GM12878 (cell line): Measurements from ENCODE around the gene SLC2A1. TPM values are rescaled to one million over a fixed set of nuclear protein-coding genes. Genes with fewer than 3 reads are reported as not detected.
A peak's percentile ranks its signal among the peaks of the same experiment; 100 is the strongest.

Experiments
- BACH1 ChIP-seq: fragments of 450-650 bp; IDR thresholded peaks from 2 replicates; pipeline ENCODE4 v1.6.1; 2017; ENCODE audit warnings: mild to moderate bottlenecking, borderline replicate concordance
- CHD2 ChIP-seq: IDR thresholded peaks from 2 replicates; pipeline ENCODE4 v1.6.1; 2011; ENCODE audit warnings: low read depth, low read length, improper control_type of control experiment, borderline replicate concordance
- FOXM1 ChIP-seq: IDR thresholded peaks from 2 replicates; pipeline ENCODE4 v1.6.1; 2012; ENCODE audit warnings: low read depth, mild to moderate bottlenecking, inconsistent platforms, low read length, moderate library complexity
- IKZF1 ChIP-seq: fragments of 450-650 bp; conservative IDR thresholded peaks from 2 replicates; pipeline ENCODE4 v1.6.1; 2017; ENCODE audit warnings: antibody characterized with exemption, mild to moderate bottlenecking
- RB1 ChIP-seq: fragments of 450-650 bp; formaldehyde crosslinking; IDR thresholded peaks from 2 replicates; pipeline ENCODE4 v1.6.1; 2017; ENCODE audit warnings: mild to moderate bottlenecking, borderline replicate concordance
- RFX5 ChIP-seq: IDR thresholded peaks from 2 replicates; pipeline ENCODE4 v1.6.1; 2011; ENCODE audit warnings: low read depth, low read length, improper control_type of control experiment
- polyA plus RNA-seq, 11 experiments: library from polyadenylated mRNA; depleted of rRNA in 4 of 11; unstranded in 6 of 11; stranded (reverse) in 5 of 11; fragments of >200 nt; fragmentation: Nextera tagmentation in 4 of 11; fragmentation: Illumina TruSeq in 1 of 11; extraction: Ambion mirVana in 4 of 11; extraction: Trizol in 1 of 11; gene quantifications; 1 replicate in 1 of 11; 2 replicates in 10 of 11; pipeline versions ENCODE4 v1.2.1 to v1.2.3, GENCODE V29; 2011 to 2016; ENCODE audit warnings: inconsistent platforms in 2 of 11, missing spikeins in 2 of 11, low read depth in 1 of 11
- total RNA-seq, 4 experiments: library from RNA; depleted of rRNA in 3 of 4; stranded (reverse); fragments of >200 nt in 3 of 4; fragmentation: Illumina TruSeq in 1 of 4; extraction: Trizol in 1 of 4; gene quantifications; 2 replicates each; pipeline versions ENCODE4 v1.2.1 to v1.2.3, GENCODE V29; 2013 to 2021
- TF ChIP-seq, protein P1 (sequence below): fragments of 450-650 bp; IDR thresholded peaks from 2 replicates; pipeline ENCODE4 v1.6.1; 2017; ENCODE audit warnings: low read depth, mild to moderate bottlenecking, moderate library complexity
- TF ChIP-seq, protein P2 (sequence below): fragments of 150-350 bp; IDR thresholded peaks from 2 replicates; pipeline ENCODE4 v1.6.1; 2016; ENCODE audit warnings: low read depth, low read length

SLC2A1 gene
- total and polyA plus RNA-seq, 10 of the 15 experiments (the other 5 are each of a cell fraction or from before 2014, with no cell fraction given): 5.7 to 66.0 (median 44.2) TPM

DNA sequence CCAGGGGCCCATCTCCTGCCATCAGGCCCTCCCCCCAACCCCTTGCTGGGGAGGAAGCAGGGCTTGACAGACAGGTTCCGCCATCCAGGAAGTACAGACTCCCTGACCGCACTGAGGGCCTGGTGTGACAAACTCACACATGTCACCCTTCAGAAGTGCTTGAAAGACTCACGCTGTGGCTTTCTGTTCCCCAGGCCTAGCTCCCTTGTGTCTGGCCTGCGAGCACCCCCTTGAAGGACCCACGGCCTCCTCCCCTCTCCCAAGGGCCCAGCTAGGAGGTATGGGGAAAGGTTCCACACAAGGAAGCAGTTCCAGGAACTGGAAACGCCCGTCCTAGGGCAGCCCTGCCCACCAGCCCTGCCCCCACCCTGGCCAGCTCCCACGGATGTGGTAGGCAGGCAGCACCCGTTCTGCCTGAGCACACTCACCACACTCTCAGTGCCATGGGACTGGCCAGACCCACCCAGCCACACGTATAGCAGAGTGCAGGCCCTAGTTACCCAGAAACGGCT, 26.7 kb downstream of the SLC2A1 start (continued):
- TF ChIP-seq, protein P1, sequence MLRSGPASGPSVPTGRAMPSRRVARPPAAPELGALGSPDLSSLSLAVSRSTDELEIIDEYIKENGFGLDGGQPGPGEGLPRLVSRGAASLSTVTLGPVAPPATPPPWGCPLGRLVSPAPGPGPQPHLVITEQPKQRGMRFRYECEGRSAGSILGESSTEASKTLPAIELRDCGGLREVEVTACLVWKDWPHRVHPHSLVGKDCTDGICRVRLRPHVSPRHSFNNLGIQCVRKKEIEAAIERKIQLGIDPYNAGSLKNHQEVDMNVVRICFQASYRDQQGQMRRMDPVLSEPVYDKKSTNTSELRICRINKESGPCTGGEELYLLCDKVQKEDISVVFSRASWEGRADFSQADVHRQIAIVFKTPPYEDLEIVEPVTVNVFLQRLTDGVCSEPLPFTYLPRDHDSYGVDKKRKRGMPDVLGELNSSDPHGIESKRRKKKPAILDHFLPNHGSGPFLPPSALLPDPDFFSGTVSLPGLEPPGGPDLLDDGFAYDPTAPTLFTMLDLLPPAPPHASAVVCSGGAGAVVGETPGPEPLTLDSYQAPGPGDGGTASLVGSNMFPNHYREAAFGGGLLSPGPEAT: peak; percentile 74
- peak; percentile 77 for TF ChIP-seq CHD2
- TF ChIP-seq IKZF1: peak; percentile 94
- peak; percentile 62; the same call in 1 of the 2 replicates for TF ChIP-seq BACH1
- TF ChIP-seq RFX5: no peak
- no peak for TF ChIP-seq FOXM1
- TF ChIP-seq, protein P2, sequence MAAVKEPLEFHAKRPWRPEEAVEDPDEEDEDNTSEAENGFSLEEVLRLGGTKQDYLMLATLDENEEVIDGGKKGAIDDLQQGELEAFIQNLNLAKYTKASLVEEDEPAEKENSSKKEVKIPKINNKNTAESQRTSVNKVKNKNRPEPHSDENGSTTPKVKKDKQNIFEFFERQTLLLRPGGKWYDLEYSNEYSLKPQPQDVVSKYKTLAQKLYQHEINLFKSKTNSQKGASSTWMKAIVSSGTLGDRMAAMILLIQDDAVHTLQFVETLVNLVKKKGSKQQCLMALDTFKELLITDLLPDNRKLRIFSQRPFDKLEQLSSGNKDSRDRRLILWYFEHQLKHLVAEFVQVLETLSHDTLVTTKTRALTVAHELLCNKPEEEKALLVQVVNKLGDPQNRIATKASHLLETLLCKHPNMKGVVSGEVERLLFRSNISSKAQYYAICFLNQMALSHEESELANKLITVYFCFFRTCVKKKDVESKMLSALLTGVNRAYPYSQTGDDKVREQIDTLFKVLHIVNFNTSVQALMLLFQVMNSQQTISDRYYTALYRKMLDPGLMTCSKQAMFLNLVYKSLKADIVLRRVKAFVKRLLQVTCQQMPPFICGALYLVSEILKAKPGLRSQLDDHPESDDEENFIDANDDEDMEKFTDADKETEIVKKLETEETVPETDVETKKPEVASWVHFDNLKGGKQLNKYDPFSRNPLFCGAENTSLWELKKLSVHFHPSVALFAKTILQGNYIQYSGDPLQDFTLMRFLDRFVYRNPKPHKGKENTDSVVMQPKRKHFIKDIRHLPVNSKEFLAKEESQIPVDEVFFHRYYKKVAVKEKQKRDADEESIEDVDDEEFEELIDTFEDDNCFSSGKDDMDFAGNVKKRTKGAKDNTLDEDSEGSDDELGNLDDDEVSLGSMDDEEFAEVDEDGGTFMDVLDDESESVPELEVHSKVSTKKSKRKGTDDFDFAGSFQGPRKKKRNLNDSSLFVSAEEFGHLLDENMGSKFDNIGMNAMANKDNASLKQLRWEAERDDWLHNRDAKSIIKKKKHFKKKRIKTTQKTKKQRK: no peak
- TF ChIP-seq RB1: peak; percentile 39; the same call in 1 of the 2 replicates
